Spleen (tissue), 7 donors: Measurements from ENCODE around the gene OR10A5.
"Not testable (repeated sequence)": the region's sequence is repeated elsewhere in the genome, so short reads cannot be mapped to it uniquely, and the experiment has no call there.

Experiments used
- CTCF ChIP-seq, 11 experiments: fragments of 200-600 bp in 7 of 11; fragments of 450-650 bp in 4 of 11; sonication (generic) in 4 of 11; IDR thresholded peaks in 8 of 11; conservative IDR thresholded peaks in 3 of 11; 1 replicate in 7 of 11; 2 replicates in 4 of 11; pipeline versions ENCODE4 v1.4.0 to v1.8.0; 2016 to 2021; ENCODE audit warnings: antibody characterized with exemption in 11 of 11, inconsistent platforms in 4 of 11, mild to moderate bottlenecking in 1 of 11
- POLR2AphosphoS5 ChIP-seq, 3 donors: sonication (generic); formaldehyde crosslinking; IDR thresholded peaks; one replicate each; pipeline ENCODE4 v1.5.1; 2017; ENCODE audit warnings: antibody characterized with exemption in 3 of 3
- donor health status: DM: no; HTN: no; CAD: no; lungs with moderate emphysema.
- donor health status: DM: no; HTN: no; CAD: no.
- donor health status: DM: no; HTN: no; CAD: no.

DNA sequence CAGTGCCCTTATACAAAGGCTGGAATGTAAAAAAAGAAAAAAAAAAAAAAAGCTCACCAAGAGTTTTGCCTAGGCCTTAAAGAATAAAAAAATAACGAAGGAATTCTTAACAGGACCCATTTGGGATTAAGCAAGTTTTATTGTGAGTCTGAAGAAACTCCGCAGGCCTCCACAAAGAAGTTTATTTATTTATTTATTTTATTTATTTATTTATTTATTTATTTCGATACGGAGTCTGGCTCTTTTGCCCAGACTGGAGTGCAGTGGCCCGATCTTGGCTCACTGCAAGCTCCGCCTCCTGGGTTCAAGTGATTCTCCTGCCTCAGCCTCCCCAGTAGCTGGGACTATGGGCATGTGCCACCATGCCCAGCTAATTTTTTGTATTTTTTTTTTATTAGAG lies 9.3 kb downstream of the OR10A5 start:
- TF ChIP-seq POLR2AphosphoS5 (IDR thresholded peaks at IDR 0.05); CTCF (IDR thresholded peaks at IDR 0.05 in 8 of 11, conservative IDR thresholded peaks at IDR 0.05 in 3 of 11): not testable (repeated sequence)
